HG02763 (cell line): ENCODE data around the gene TPRX1.

Source experiments
- ATAC-seq: cut with Tn5 transposase; IDR thresholded peaks from one replicate; pipeline ENCODE4 v1.9.1; 2021; ENCODE audit warnings: mild to moderate bottlenecking, moderate library complexity; ENCODE audit not compliant: unreplicated experiment

TPRX1 gene

GRCh38 chr19:47752440-47753211, 51.7 kb downstream of the TPRX1 start:
- ATAC-seq = no peak
